ENCODE measurements around the gene SH3PXD2A.
A peak's percentile ranks its signal among the peaks of the same experiment; 100 is the strongest.

The SH3PXD2A gene

GRCh38 chr10:103849880-103850571 is 5.3 kb downstream of the SH3PXD2A start (continued):
- TF ChIP-seq ATF2 (tag by site-specific recombination; IDR thresholded peaks at IDR 0.05; ENCODE audit: low read depth): no peak

GRCh38 chr10:103849212-103849877 is 6.0 kb downstream of the SH3PXD2A start:
- peaks cover under 1% of the 10 kb centered on the region; the same call in 1 of the 2 replicates for H3K4me1 ChIP-seq (ENCODE audit: control insufficient read depth, insufficient read depth, low read length)
- ChIA-PET CTCF (interaction anchor here (0.5 to 1.8 kb wide), 6 partner anchors 9 to 456 kb away, joined by 3 to 9 read pairs (median 3); no protein-coding TSS in a partner anchor), POLR2A (no interaction called here)
- peaks cover 0 to 2% of the 10 kb centered on the region in 2 experiments; a peak in 1 of 3 replicates for H3K36me3 ChIP-seq (ENCODE audit: control insufficient read depth in 2 of 2, insufficient read depth in 1 of 2, low read length in 2 of 2)
- H3K27ac ChIP-seq (ENCODE audit: extremely low read depth, low read depth, low read length): no peak overlapping the region
- H3K4me3 ChIP-seq (ENCODE audit: low read depth, low read length): no peak overlapping the region
- no peak for TF ChIP-seq ZBTB17 (tag by site-specific recombination; IDR thresholded peaks at IDR 0.05)
- TF ChIP-seq ZNF350 (tag by site-specific recombination; IDR thresholded peaks at IDR 0.05): no peak
- no peak for TF ChIP-seq ZNF610 (tag by site-specific recombination; IDR thresholded peaks at IDR 0.05; ENCODE audit: borderline replicate concordance)
- TF ChIP-seq SALL2 (tag by site-specific recombination; IDR thresholded peaks at IDR 0.05; ENCODE audit: borderline replicate concordance): no peak
- TF ChIP-seq PRDM6 (tag by site-specific recombination; IDR thresholded peaks at IDR 0.05): no peak
- TF ChIP-seq ZNF571 (tag by site-specific recombination; IDR thresholded peaks at IDR 0.05): no peak
- TF ChIP-seq KLF17 (tag by site-specific recombination; IDR thresholded peaks at IDR 0.05): no peak
- no peak for TF ChIP-seq ZNF654 (tag by site-specific recombination; IDR thresholded peaks at IDR 0.05; ENCODE audit: low read depth)
- TF ChIP-seq ZNF184 (tag by site-specific recombination; IDR thresholded peaks at IDR 0.05): no peak
- H3K9me3 ChIP-seq (ENCODE audit: control insufficient read depth, insufficient read depth, low read depth, low read length): no peaks in the 10 kb centered on the region

GRCh38 chr10:103847909-103848468 is 7.4 kb downstream of the SH3PXD2A start:
- peak; percentile 41; the same call in 1 of the 2 replicates for TF ChIP-seq ZNF513 (tag by site-specific recombination; IDR thresholded peaks at IDR 0.05)
- TF ChIP-seq GLIS1 (tag by site-specific recombination; IDR thresholded peaks at IDR 0.05): peak; percentile 71
- no peak for TF ChIP-seq ZNF621 (tag by site-specific recombination; IDR thresholded peaks at IDR 0.05)
- peak; percentile 34; the same call in 1 of the 2 replicates for TF ChIP-seq CTCF (tag by site-specific recombination; IDR thresholded peaks at IDR 0.05)
- TF ChIP-seq ZIC2 (tag by site-specific recombination; IDR thresholded peaks at IDR 0.05): peak; percentile 75
- TF ChIP-seq ZNF114 (tag by site-specific recombination; IDR thresholded peaks at IDR 0.05): no peak
- Histone ChIP-seq H3K27ac (ENCODE audit: extremely low read depth, low read depth, low read length) (no peak overlapping the region), H3K36me3 (ENCODE audit: control insufficient read depth in 2 of 2, insufficient read depth in 1 of 2, low read length in 2 of 2) (peaks cover 0 to 2% of the 10 kb centered on the region in 2 experiments; a peak in 1 of 3 replicates), H3K4me1 (ENCODE audit: control insufficient read depth, insufficient read depth, low read length) (no peaks in the 10 kb centered on the region), H3K4me3 (ENCODE audit: low read depth, low read length) (no peak overlapping the region), H3K9me3 (ENCODE audit: control insufficient read depth, insufficient read depth, low read depth, low read length) (no peaks in the 10 kb centered on the region)
- ChIA-PET CTCF (interaction anchor here (0.6 to 1.9 kb wide), 7 partner anchors 9 to 993 kb away, joined by 3 to 9 read pairs (median 3); no protein-coding TSS in a partner anchor), POLR2A (interaction anchor here (0.6 kb wide), 1 partner anchor 426 kb away, joined by 3 read pairs; no protein-coding TSS in a partner anchor)
